ENCODE measurements around the gene ATP6V0D1. TPM values are rescaled to one million over a fixed set of nuclear protein-coding genes. Genes with fewer than 3 reads are reported as not detected.

Gene ATP6V0D1
- total RNA-seq, 3 donors from 2014 or later: 101 to 122 (median 104) TPM

DNA sequence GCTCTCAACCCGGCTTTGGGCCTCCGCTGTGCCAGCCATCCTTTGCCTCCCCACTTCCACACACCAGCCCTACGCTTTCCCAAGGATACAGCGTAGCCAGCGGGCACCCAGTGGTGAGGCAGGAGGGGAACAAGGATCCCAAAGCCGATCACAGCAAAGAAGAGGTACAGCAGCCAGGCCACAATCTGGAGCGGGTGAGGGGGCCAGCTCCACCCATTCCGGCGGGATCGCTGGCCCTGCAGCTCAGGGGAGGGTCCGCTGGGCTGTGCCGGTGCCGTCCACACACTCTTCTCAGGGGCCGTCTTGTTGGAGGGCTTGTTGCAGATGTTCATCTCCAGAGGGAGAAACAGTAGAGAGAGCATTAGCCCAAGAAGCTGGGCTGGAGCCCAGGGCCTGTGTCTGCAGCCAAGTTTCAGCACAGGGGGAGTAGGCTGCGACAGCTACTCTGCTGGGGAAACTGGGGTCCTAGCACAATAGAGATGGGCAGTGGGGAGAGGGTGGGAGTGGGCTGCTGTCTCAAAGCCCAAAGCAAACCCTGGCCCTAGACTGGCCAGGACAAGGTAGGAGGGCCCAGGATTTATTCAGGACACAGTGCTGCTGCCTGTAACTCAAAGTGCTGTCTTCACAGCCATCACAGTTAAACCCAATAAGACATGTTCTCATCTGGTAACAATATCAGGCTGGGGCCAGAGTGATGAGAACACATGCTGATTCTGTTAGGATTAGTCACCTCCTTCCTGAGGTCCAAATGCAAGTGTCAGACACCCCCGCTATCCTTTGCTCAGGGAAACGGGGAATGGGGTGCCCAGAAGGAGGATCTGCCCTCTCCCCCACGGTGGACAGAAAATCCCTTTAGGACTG lies 74.6 kb downstream of the ATP6V0D1 start:
- intact Hi-C loops (cut with DNase I; ENCODE audit: low total_unique reads): no loop called here
- DNase-seq (ENCODE audit: low spot score in 2 of 2): no peak
- Histone ChIP-seq H3K27ac (peak overlapping the region; percentile 98), H3K27me3 (no peaks in the 10 kb centered on the region), H3K4me1 (peaks cover 7 to 19% of the 10 kb centered on the region in 2 donors), H3K4me3 (peak overlapping the region in 1 of 3 donors; percentile 9), H3K9me3 (no peaks in the 10 kb centered on the region), H3K36me3 (no peaks in the 10 kb centered on the region)
- TF ChIP-seq POLR2AphosphoS5 (IDR thresholded peaks at IDR 0.05): no peak
- no peak for TF ChIP-seq POLR2A (IDR thresholded peaks at IDR 0.05)
- TF ChIP-seq, protein P1, sequence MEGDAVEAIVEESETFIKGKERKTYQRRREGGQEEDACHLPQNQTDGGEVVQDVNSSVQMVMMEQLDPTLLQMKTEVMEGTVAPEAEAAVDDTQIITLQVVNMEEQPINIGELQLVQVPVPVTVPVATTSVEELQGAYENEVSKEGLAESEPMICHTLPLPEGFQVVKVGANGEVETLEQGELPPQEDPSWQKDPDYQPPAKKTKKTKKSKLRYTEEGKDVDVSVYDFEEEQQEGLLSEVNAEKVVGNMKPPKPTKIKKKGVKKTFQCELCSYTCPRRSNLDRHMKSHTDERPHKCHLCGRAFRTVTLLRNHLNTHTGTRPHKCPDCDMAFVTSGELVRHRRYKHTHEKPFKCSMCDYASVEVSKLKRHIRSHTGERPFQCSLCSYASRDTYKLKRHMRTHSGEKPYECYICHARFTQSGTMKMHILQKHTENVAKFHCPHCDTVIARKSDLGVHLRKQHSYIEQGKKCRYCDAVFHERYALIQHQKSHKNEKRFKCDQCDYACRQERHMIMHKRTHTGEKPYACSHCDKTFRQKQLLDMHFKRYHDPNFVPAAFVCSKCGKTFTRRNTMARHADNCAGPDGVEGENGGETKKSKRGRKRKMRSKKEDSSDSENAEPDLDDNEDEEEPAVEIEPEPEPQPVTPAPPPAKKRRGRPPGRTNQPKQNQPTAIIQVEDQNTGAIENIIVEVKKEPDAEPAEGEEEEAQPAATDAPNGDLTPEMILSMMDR (IDR thresholded peaks at IDR 0.05): no peak

- no peak for DNase-seq (ENCODE audit: low spot score in 2 of 2)
- intact Hi-C loops (cut with DNase I; ENCODE audit: low total_unique reads): no loop called here
- TF ChIP-seq, protein P1 (IDR thresholded peaks at IDR 0.05): no peak
- TF ChIP-seq POLR2A (IDR thresholded peaks at IDR 0.05): no peak
- TF ChIP-seq POLR2AphosphoS5 (IDR thresholded peaks at IDR 0.05): no peak
- peak overlapping the region; percentile 98 for H3K27ac ChIP-seq
- no peaks in the 10 kb centered on the region for H3K27me3 ChIP-seq
- no peaks in the 10 kb centered on the region for H3K9me3 ChIP-seq
- no peak overlapping the region for H3K4me3 ChIP-seq
- no peaks in the 10 kb centered on the region for H3K36me3 ChIP-seq
- H3K4me1 ChIP-seq: peaks cover 7 to 19% of the 10 kb centered on the region in 2 donors
Observed at GRCh38 chr16:67405336-67405735, 75.6 kb downstream of the ATP6V0D1 start.

DNA sequence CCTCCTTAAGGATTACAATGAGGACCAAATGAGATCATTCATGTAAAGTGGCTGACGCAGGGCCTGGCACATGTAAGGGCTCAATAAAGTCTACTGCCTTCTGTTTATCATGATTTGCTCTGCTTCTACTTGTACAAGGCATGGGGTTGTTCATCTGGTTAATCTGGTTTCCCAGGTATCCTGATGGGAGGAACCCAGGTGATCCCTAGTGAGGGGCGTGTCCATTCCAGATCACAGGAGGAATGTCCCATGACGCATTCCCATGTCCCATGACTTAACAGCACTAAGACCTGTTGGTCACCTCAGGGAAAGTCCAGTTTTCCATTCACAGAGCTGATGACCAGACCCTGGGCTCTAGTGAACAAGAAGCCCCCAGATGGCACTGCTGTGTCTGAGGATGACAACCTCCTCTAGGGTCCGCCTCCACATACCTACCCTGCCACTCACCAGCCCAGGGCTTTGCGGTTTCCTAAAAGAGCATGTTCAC lies 76.2 kb downstream of the ATP6V0D1 start:
- Histone ChIP-seq H3K9me3 (no peaks in the 10 kb centered on the region), H3K4me1 (peaks cover 7 to 19% of the 10 kb centered on the region in 2 donors), H3K27ac (peak overlapping the region; percentile 98), H3K36me3 (no peaks in the 10 kb centered on the region), H3K4me3 (no peak overlapping the region), H3K27me3 (no peaks in the 10 kb centered on the region)
- peak; percentile 75 to 94 for DNase-seq (ENCODE audit: low spot score in 2 of 2)
- intact Hi-C loops (cut with DNase I; ENCODE audit: low total_unique reads): no loop called here
- TF ChIP-seq POLR2AphosphoS5 (IDR thresholded peaks at IDR 0.05) (peak; percentile 23 to 85 (median 55)), POLR2A (IDR thresholded peaks at IDR 0.05) (no peak)
- TF ChIP-seq, protein P1 (IDR thresholded peaks at IDR 0.05): no peak

DNA sequence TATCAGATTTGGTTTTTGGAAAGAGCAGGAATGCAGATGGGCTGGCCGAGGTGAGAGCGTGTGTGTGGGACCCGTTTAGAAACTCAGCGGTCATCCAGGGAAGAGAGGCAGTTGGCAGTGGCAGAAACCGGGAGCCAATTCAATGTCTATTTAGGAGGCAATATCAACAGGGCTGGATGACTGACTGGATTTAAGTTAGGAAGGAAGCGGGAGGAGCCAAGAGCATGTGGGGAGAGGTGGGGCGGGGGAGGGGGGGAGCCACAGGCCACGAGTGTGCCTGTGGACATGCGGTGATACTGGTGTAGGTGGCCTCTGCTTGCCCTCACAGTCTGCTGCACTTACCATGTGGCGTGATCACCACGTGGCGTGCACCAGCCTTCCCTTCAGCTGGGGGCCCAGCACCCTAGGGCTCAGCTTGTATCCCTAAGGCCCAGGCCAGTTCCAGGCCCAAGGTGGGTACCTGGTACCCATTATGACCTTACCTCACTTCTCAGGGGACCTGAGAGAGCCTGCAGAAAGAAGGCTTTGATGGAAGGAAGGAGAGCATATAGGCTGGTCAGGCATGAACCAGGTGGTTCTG lies 76.9 kb downstream of the ATP6V0D1 start:
- intact Hi-C loops (cut with DNase I; ENCODE audit: low total_unique reads): no loop called here
- DNase-seq (ENCODE audit: low spot score in 2 of 2): no peak
- Histone ChIP-seq H3K4me3 (peak overlapping the region in 1 of 3 donors; percentile 35), H3K36me3 (no peaks in the 10 kb centered on the region), H3K27ac (peak overlapping the region; percentile 98), H3K4me1 (peaks cover 7 to 19% of the 10 kb centered on the region in 2 donors), H3K27me3 (no peaks in the 10 kb centered on the region), H3K9me3 (no peaks in the 10 kb centered on the region)
- TF ChIP-seq, protein P1 (IDR thresholded peaks at IDR 0.05): no peak
- no peak for TF ChIP-seq POLR2A (IDR thresholded peaks at IDR 0.05)
- no peak for TF ChIP-seq POLR2AphosphoS5 (IDR thresholded peaks at IDR 0.05)

DNA sequence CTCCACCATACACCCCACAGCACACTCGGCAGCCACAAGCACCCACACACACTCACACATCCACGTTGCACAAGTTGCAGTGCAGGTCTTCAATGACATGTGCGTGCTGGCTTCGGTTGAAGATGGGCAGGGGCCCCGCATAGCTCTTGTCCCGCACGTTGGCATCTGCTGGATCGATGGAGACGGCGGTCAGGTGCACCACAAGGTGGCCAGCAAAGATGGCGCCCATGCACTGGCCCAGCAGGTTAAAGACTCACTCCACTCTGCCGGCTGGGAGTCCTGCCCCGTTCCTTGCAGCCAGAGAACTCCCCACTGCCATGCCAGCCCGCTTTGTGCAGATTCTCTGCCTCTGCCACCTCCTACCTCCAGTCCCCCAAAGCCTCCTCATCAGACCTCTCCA lies 80.1 kb downstream of the ATP6V0D1 start:
- Histone ChIP-seq H3K36me3 (no peaks in the 10 kb centered on the region), H3K9me3 (no peaks in the 10 kb centered on the region), H3K27ac (no peak overlapping the region), H3K4me3 (no peak overlapping the region), H3K27me3 (no peaks in the 10 kb centered on the region), H3K4me1 (peaks cover 7 to 30% of the 10 kb centered on the region in 2 donors)
- no peak for DNase-seq (ENCODE audit: low spot score in 2 of 2)
- intact Hi-C loops (cut with DNase I; ENCODE audit: low total_unique reads): no loop called here
- no peak for TF ChIP-seq POLR2AphosphoS5 (IDR thresholded peaks at IDR 0.05)
